ENCODE results near the gene EYA2. TPM values are rescaled to one million over a fixed set of nuclear protein-coding genes. Genes with fewer than 3 reads are reported as not detected.

Gene EYA2
- total RNA-seq, 4 donors from 2014 or later: 9.7 to 22.1 (median 14.3) TPM

GRCh38 chr20:47188540-47188939, 293.9 kb downstream of the EYA2 start:
- Histone ChIP-seq H3K4me3 (no peak overlapping the region), H3K27me3 (no peaks in the 10 kb centered on the region), H3K4me1 (peaks cover 0 to 4% (median 0%) of the 10 kb centered on the region in 3 donors), H3K9me3 (no peaks in the 10 kb centered on the region), H3K27ac (no peak overlapping the region), H3K36me3 (peaks cover 0 to 57% (median 0%) of the 10 kb centered on the region in 3 donors)
- no peak for DNase-seq
- 65 to 75% methylated on average over 5 of the region's 5 CpGs for WGBS, 2 donors
- TF ChIP-seq, protein P1, sequence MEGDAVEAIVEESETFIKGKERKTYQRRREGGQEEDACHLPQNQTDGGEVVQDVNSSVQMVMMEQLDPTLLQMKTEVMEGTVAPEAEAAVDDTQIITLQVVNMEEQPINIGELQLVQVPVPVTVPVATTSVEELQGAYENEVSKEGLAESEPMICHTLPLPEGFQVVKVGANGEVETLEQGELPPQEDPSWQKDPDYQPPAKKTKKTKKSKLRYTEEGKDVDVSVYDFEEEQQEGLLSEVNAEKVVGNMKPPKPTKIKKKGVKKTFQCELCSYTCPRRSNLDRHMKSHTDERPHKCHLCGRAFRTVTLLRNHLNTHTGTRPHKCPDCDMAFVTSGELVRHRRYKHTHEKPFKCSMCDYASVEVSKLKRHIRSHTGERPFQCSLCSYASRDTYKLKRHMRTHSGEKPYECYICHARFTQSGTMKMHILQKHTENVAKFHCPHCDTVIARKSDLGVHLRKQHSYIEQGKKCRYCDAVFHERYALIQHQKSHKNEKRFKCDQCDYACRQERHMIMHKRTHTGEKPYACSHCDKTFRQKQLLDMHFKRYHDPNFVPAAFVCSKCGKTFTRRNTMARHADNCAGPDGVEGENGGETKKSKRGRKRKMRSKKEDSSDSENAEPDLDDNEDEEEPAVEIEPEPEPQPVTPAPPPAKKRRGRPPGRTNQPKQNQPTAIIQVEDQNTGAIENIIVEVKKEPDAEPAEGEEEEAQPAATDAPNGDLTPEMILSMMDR (IDR thresholded peaks at IDR 0.05): no peak
- no peak for TF ChIP-seq POLR2A (IDR thresholded peaks at IDR 0.05)
- intact Hi-C loops (cut with DNase I): no loop called here

DNA sequence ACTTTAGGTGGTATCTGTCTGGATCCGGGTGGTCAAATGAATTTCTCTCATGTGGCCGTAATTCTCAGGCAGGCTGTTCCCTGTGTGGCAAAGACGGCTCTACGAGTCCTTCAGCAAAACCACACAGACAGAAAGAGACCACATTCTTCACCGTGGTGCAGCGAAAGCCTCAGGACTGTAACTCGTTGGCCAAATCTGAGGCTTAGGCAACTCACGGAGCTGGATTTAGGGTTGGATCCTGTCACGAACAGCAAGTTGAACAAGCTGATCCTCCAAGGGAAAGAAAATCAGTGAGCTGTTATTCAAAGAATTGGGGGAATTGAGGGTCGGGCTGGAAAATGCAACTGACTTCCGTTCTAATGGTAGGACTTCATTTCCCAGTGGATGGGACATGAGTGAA, 294.4 kb downstream of the EYA2 start:
- DNase-seq: no peak
- H3K36me3 ChIP-seq: peaks cover 0 to 52% (median 0%) of the 10 kb centered on the region in 3 donors

GRCh38 chr20:47191074-47191673, 296.5 kb downstream of the EYA2 start:
- peaks cover 0 to 35% (median 0%) of the 10 kb centered on the region in 3 donors for H3K36me3 ChIP-seq
- intact Hi-C loops (cut with DNase I): no loop called here
- no peak for DNase-seq
- no peak overlapping the region for H3K4me3 ChIP-seq
- no peak for TF ChIP-seq POLR2A (IDR thresholded peaks at IDR 0.05)
- TF ChIP-seq, protein P1 (IDR thresholded peaks at IDR 0.05): no peak
- peaks cover 0 to 14% (median 0%) of the 10 kb centered on the region in 3 donors for H3K4me1 ChIP-seq
- H3K27ac ChIP-seq: no peak overlapping the region
- 36 to 50% methylated on average over 1 of the region's 1 CpG for WGBS, 2 donors
- no peaks in the 10 kb centered on the region for H3K9me3 ChIP-seq
- no peaks in the 10 kb centered on the region for H3K27me3 ChIP-seq

More for the DNA sequence above, 294.4 kb downstream of the EYA2 start:
- no peak overlapping the region for H3K4me3 ChIP-seq
- H3K4me1 ChIP-seq: peaks cover 0 to 4% (median 0%) of the 10 kb centered on the region in 3 donors
- H3K27ac ChIP-seq: no peak overlapping the region
- intact Hi-C loops (cut with DNase I): no loop called here
- TF ChIP-seq, protein P1 (IDR thresholded peaks at IDR 0.05): no peak
- TF ChIP-seq POLR2A (IDR thresholded peaks at IDR 0.05): no peak
- H3K9me3 ChIP-seq: no peaks in the 10 kb centered on the region
- no peaks in the 10 kb centered on the region for H3K27me3 ChIP-seq
- WGBS, 2 donors: 80 to 87% methylated on average over 11 of the region's 11 CpGs

GRCh38 chr20:47191956-47192355, 297.3 kb downstream of the EYA2 start:
- no peaks in the 10 kb centered on the region for H3K27me3 ChIP-seq
- H3K36me3 ChIP-seq: peaks cover 0 to 29% (median 0%) of the 10 kb centered on the region in 3 donors
- no peaks in the 10 kb centered on the region for H3K9me3 ChIP-seq
- no peak overlapping the region for H3K27ac ChIP-seq
- 84 to 93% methylated on average over 3 of the region's 3 CpGs for WGBS, 2 donors
- H3K4me1 ChIP-seq: peaks cover 0 to 21% (median 0%) of the 10 kb centered on the region in 3 donors
- H3K4me3 ChIP-seq: no peak overlapping the region
- DNase-seq: no peak
- intact Hi-C loops (cut with DNase I): no loop called here
- TF ChIP-seq POLR2A (IDR thresholded peaks at IDR 0.05): no peak
- TF ChIP-seq, protein P1 (IDR thresholded peaks at IDR 0.05): no peak

DNA sequence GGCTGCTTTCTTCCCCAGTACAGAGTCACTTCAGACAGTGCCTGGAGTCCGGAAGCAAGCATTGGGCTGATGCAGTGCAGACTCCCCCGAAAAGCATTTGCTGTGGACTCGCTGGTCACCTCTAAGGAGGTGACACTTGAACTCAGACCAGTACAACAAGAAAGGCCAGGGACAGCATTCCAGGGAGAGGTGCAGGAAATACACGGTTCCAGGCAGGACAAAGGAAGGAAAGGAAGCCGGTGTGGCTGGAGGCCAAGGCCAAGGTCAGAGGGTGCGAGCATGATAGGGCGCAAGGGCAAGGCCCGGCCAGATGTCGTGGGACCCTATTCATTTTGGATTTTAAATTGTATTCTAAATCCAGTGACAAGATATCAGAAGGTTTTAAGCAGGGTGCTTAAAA, 300.9 kb downstream of the EYA2 start:
- Histone ChIP-seq H3K27me3 (no peaks in the 10 kb centered on the region), H3K9me3 (no peaks in the 10 kb centered on the region), H3K36me3 (no peaks in the 10 kb centered on the region), H3K27ac (no peak overlapping the region), H3K4me1 (peaks cover 0 to 31% (median 0%) of the 10 kb centered on the region in 3 donors), H3K4me3 (no peak overlapping the region)
- 64 to 70% methylated on average over 9 of the region's 9 CpGs for WGBS, 2 donors
- TF ChIP-seq, protein P1 (IDR thresholded peaks at IDR 0.05): no peak
- TF ChIP-seq POLR2A (IDR thresholded peaks at IDR 0.05): no peak
- no peak for DNase-seq
- intact Hi-C loops (cut with DNase I): loop anchor here (5.0 kb wide), 2 partner anchors 187 to 443 kb away; no protein-coding TSS in a partner anchor
